WTC11 (cell line): ENCODE results near the gene PGGHG. TPM values are rescaled to one million over a fixed set of nuclear protein-coding genes. Genes with fewer than 3 reads are reported as not detected.

Experiments used
- ATAC-seq: fragments of 200-7000 bp; cut with Tn5 transposase; 2 replicates; pipeline ENCODE4 v1.10.0; 2021; ENCODE audit warnings: mild to moderate bottlenecking, moderate library complexity
- CTCF ChIA-PET: fragments of 300-600 bp; sonication (Branson Sonifier 250); formaldehyde crosslinking; loops from one replicate; lab custom pipeline; 2021; ENCODE audit warnings: antibody characterized with exemption; lab: Charles Lee
- POLR2A ChIA-PET: fragments of 350-600 bp; sonication (Branson Sonifier 250); formaldehyde crosslinking; loops from one replicate; lab custom pipeline; 2021; ENCODE audit warnings: antibody characterized with exemption; lab: Charles Lee
- DNase-seq: peaks from one replicate; pipeline ENCODE4 v3.0.0; 2021; ENCODE audit warnings: low spot score
- H3K27ac Mint-ChIP-seq: 2 replicates; pipeline ENCODE4 v1.8.0; 2021; ENCODE audit warnings: mixed read lengths
- H3K27me3 Mint-ChIP-seq: 2 replicates; pipeline ENCODE4 v1.8.0; 2021; ENCODE audit warnings: low read depth, mild to moderate bottlenecking, moderate library complexity, mixed read lengths
- H3K36me3 Mint-ChIP-seq: 2 replicates; pipeline ENCODE4 v1.8.0; 2021; ENCODE audit warnings: mixed read lengths
- H3K4me1 Mint-ChIP-seq: 2 replicates; pipeline ENCODE4 v1.8.0; 2022; ENCODE audit warnings: mixed read lengths
- H3K4me3 Mint-ChIP-seq: 2 replicates; pipeline ENCODE4 v1.8.0; 2021; ENCODE audit warnings: mild to moderate bottlenecking, moderate library complexity, mixed read lengths
- H3K9me3 Mint-ChIP-seq: 2 replicates; pipeline ENCODE4 v1.8.0; 2021; ENCODE audit warnings: mixed read lengths
- CREB1 ChIP-seq: sonication (generic); formaldehyde crosslinking; IDR thresholded peaks from 2 replicates; pipeline ENCODE4 v1.8.0; 2023; ENCODE audit warnings: mild to moderate bottlenecking, missing genetic modification reagents
- ELF4 ChIP-seq: sonication (generic); formaldehyde crosslinking; IDR thresholded peaks from 2 replicates; pipeline ENCODE4 v1.8.1; 2022; ENCODE audit warnings: low read depth, mild to moderate bottlenecking, moderate library complexity, missing genetic modification reagents
- FOXJ3 ChIP-seq: sonication (generic); formaldehyde crosslinking; IDR thresholded peaks from 2 replicates; pipeline ENCODE4 v1.9.0; 2021; ENCODE audit warnings: missing genetic modification reagents, mild to moderate bottlenecking, borderline replicate concordance
- GABPB1 ChIP-seq: sonication (generic); formaldehyde crosslinking; IDR thresholded peaks from 2 replicates; pipeline ENCODE4 v1.8.1; 2023; ENCODE audit warnings: mild to moderate bottlenecking, missing genetic modification reagents
- HMGA2 ChIP-seq: fragments of 250-450 bp; sonication (Bioruptor Pico); IDR thresholded peaks from 2 replicates; pipeline ENCODE4 v1.4.0; 2021; ENCODE audit warnings: mild to moderate bottlenecking, moderate library complexity
- NFE2L1 ChIP-seq: sonication (generic); formaldehyde crosslinking; IDR thresholded peaks from 2 replicates; pipeline ENCODE4 v1.8.1; 2023; ENCODE audit warnings: missing genetic modification reagents
- NFYB ChIP-seq: sonication (generic); formaldehyde crosslinking; conservative IDR thresholded peaks from 2 replicates; pipeline ENCODE4 v1.8.0; 2022; ENCODE audit warnings: low read depth, missing genetic modification reagents
- TCF7 ChIP-seq: sonication (generic); formaldehyde crosslinking; IDR thresholded peaks from 2 replicates; pipeline ENCODE4 v1.8.0; 2022; ENCODE audit warnings: mild to moderate bottlenecking, low read depth, missing genetic modification reagents, moderate library complexity
- ZNF121 ChIP-seq: sonication (generic); formaldehyde crosslinking; IDR thresholded peaks from 2 replicates; pipeline ENCODE4 v1.8.0; 2023; ENCODE audit warnings: missing genetic modification reagents
- ZNF232 ChIP-seq: sonication (generic); formaldehyde crosslinking; IDR thresholded peaks from 2 replicates; pipeline ENCODE4 v1.8.0; 2022; ENCODE audit warnings: mild to moderate bottlenecking, missing genetic modification reagents
- total RNA-seq: library from RNA; stranded (reverse); gene quantifications from 3 replicates; pipeline ENCODE4 v1.2.3, GENCODE V29; 2021
- TF ChIP-seq, protein P1 (sequence below): sonication (generic); formaldehyde crosslinking; IDR thresholded peaks from 2 replicates; pipeline ENCODE4 v1.8.1; 2023; ENCODE audit warnings: mild to moderate bottlenecking, missing genetic modification reagents
- TF ChIP-seq, protein P2 (sequence below): sonication (generic); formaldehyde crosslinking; IDR thresholded peaks from 2 replicates; pipeline ENCODE4 v1.8.1; 2022; ENCODE audit warnings: mild to moderate bottlenecking, moderate library complexity, missing genetic modification reagents
- TF ChIP-seq, protein P3 (sequence below): sonication (generic); formaldehyde crosslinking; IDR thresholded peaks from 2 replicates; pipeline ENCODE4 v1.8.1; 2023; ENCODE audit warnings: mild to moderate bottlenecking, missing genetic modification reagents, moderate library complexity
- TF ChIP-seq, protein P4 (sequence below): sonication (generic); formaldehyde crosslinking; IDR thresholded peaks from 2 replicates; pipeline ENCODE4 v1.8.1; 2023; ENCODE audit warnings: mild to moderate bottlenecking, missing genetic modification reagents, moderate library complexity
- TF ChIP-seq, protein P5 (sequence below): sonication (generic); formaldehyde crosslinking; IDR thresholded peaks from 2 replicates; pipeline ENCODE4 v1.8.1; 2022; ENCODE audit warnings: mild to moderate bottlenecking, missing genetic modification reagents, moderate library complexity, borderline replicate concordance

PGGHG gene
- total RNA-seq, 1 experiment from 2014 or later: 74.9 TPM

DNA sequence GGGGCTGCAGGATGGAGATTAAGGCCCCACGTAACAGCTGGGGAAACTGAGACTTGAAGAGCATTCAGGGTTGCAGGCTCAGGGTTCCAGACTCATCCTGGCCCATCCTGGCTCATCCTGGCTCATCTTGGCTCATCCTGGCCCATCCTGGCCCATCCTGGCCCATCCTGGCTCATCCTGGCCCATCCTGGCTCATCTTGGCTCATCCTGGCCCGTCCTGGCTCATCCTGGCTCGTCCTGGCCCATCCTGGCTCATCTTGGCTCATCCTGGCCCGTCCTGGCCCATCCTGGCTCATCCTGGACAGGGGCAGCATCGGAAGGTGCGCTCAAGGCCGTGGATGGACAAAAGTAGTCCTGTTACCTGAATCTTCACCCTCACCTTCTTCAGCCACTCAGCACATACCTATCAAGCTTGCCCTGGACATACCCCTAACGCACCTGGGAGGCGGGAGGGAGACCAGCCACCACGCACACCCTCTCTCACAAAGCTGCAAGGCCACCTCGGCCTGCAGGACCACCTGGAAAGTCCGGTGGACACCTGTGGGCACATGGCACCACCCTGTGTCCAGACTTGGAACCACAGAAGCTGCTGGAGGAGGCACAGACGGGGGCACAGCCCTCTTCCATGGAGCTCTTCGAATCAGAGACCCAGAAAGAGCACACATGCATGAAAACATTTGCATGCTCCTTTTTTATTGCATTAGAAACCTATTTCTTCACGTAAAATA is 31.0 kb upstream of the PGGHG start (continued):
- no peak for TF ChIP-seq NFYB
- TF ChIP-seq TCF7: no peak
- TF ChIP-seq GABPB1 (CRISPR knock-in tag): no peak
- no peak for TF ChIP-seq ZNF121 (CRISPR knock-in tag)
- no peak for TF ChIP-seq NFE2L1 (CRISPR knock-in tag)

DNA sequence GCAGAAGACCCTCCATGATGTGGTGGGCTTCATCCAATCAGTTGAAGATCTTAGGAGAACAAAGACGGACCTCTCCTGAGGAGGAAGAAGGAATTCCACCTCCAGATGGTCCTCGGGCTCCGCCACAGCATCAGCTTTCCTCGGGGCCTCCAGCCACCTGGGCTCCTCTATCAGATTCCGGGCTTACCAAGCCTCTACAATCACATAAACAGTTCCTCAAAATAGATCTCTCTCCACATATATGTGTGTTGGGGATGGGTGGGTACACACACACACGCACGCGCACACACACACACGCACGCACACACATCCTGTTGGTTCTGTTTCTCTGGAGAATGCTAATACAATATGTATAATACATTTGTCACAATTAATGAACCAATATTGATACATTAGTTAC is 29.5 kb upstream of the PGGHG start:
- TF ChIP-seq HMGA2 (CRISPR knock-in tag) (no peak), CREB1 (CRISPR knock-in tag) (no peak), FOXJ3 (CRISPR knock-in tag) (no peak), ELF4 (CRISPR knock-in tag) (no peak)
- TF ChIP-seq, protein P1, sequence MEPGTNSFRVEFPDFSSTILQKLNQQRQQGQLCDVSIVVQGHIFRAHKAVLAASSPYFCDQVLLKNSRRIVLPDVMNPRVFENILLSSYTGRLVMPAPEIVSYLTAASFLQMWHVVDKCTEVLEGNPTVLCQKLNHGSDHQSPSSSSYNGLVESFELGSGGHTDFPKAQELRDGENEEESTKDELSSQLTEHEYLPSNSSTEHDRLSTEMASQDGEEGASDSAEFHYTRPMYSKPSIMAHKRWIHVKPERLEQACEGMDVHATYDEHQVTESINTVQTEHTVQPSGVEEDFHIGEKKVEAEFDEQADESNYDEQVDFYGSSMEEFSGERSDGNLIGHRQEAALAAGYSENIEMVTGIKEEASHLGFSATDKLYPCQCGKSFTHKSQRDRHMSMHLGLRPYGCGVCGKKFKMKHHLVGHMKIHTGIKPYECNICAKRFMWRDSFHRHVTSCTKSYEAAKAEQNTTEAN: no peak
- TF ChIP-seq, protein P2, sequence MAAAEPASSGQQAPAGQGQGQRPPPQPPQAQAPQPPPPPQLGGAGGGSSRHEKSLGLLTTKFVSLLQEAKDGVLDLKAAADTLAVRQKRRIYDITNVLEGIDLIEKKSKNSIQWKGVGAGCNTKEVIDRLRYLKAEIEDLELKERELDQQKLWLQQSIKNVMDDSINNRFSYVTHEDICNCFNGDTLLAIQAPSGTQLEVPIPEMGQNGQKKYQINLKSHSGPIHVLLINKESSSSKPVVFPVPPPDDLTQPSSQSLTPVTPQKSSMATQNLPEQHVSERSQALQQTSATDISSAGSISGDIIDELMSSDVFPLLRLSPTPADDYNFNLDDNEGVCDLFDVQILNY (CRISPR knock-in tag): no peak
- ChIA-PET POLR2A (no interaction called here), CTCF (interaction anchor here (1.8 kb wide), 1 partner anchor 9 kb away, joined by 6 read pairs; no protein-coding TSS in a partner anchor)
- ATAC-seq (no peak), DNase-seq (no peak)
- Mint-ChIP-seq H3K27ac (no peak overlapping the region), H3K4me3 (no peak overlapping the region), H3K27me3 (peaks cover 7% of the 10 kb centered on the region; the same call in 1 of the 2 replicates), H3K9me3 (peaks cover 21% of the 10 kb centered on the region), H3K36me3 (peaks cover 11% of the 10 kb centered on the region), H3K4me1 (no peaks in the 10 kb centered on the region)

DNA sequence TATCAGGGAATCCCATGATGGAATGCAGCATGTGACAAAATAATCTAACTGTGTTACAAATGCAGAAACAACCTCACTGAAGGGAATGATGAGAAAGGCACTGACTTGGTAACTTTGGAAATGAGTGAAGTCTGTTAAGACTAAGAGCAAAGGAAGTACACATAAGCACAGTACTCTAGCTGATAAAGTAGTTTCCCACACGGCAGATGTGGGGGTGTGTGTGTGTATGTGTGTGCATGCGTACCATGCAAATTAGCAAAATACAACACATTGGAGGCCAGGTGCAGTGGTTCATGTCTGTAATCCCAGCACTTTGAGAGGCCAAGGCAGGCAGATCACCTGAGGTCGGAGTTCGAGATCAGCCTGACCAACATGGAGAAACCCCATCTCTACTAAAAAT is 27.3 kb upstream of the PGGHG start:
- no peaks in the 10 kb centered on the region for H3K4me1 Mint-ChIP-seq
- TF ChIP-seq, protein P3, sequence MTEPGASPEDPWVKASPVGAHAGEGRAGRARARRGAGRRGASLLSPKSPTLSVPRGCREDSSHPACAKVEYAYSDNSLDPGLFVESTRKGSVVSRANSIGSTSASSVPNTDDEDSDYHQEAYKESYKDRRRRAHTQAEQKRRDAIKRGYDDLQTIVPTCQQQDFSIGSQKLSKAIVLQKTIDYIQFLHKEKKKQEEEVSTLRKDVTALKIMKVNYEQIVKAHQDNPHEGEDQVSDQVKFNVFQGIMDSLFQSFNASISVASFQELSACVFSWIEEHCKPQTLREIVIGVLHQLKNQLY: no peak
- TF ChIP-seq, protein P4, sequence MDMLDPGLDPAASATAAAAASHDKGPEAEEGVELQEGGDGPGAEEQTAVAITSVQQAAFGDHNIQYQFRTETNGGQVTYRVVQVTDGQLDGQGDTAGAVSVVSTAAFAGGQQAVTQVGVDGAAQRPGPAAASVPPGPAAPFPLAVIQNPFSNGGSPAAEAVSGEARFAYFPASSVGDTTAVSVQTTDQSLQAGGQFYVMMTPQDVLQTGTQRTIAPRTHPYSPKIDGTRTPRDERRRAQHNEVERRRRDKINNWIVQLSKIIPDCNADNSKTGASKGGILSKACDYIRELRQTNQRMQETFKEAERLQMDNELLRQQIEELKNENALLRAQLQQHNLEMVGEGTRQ (CRISPR knock-in tag): no peak
- TF ChIP-seq ZNF232 (CRISPR knock-in tag): no peak
- TF ChIP-seq, protein P5, sequence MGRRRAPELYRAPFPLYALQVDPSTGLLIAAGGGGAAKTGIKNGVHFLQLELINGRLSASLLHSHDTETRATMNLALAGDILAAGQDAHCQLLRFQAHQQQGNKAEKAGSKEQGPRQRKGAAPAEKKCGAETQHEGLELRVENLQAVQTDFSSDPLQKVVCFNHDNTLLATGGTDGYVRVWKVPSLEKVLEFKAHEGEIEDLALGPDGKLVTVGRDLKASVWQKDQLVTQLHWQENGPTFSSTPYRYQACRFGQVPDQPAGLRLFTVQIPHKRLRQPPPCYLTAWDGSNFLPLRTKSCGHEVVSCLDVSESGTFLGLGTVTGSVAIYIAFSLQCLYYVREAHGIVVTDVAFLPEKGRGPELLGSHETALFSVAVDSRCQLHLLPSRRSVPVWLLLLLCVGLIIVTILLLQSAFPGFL (CRISPR knock-in tag): no peak
- peaks cover 7% of the 10 kb centered on the region; the same call in 1 of the 2 replicates for H3K27me3 Mint-ChIP-seq
- DNase-seq (no peak), ATAC-seq (no peak)
- H3K4me3 Mint-ChIP-seq: no peak overlapping the region
- H3K9me3 Mint-ChIP-seq: peaks cover 31% of the 10 kb centered on the region
- H3K27ac Mint-ChIP-seq: no peak overlapping the region
- POLR2A ChIA-PET: interaction anchor here (1.4 kb wide), 1 partner anchor 8 kb away, joined by 3 read pairs; no protein-coding TSS in a partner anchor
- CTCF ChIA-PET: interaction anchor here (1.6 kb wide), 1 partner anchor 11 kb away, joined by 8 read pairs; no protein-coding TSS in a partner anchor
- H3K36me3 Mint-ChIP-seq: peaks cover 12% of the 10 kb centered on the region
